Hematopoietic multipotent progenitor cell treated with erythropoietin and hydrocortisone succinate and interleukin-3 and kit ligand, for 15 days (in vitro differentiated cells): ENCODE results near the gene BTBD9.
"Not testable (repeated sequence)": the region's sequence is repeated elsewhere in the genome, so short reads cannot be mapped to it uniquely, and the experiment has no call there.

ENCODE experiments used
- DNase-seq: peaks from one replicate; pipeline ENCODE4 v3.0.0-alpha.2; 2015; ENCODE audit warnings: low spot score

BTBD9 gene

DNA sequence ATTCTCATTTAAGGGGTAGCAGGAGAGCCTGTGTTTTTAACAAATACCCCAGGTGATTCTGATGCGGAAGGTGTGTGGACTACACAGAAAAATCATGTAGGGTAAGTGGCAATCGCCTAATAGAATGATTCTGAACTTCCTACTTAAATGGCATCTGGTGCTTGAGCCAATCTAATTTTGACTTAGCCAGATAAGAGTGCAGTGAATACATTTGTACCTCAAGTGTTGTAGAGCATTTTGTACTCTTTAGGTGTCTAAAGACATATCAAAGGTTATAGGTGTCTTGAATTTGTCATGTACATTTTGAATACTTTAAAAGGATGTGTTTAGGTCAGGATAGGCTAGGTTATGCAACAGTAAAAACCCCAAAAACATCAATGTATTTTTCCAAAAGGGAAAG is 10.0 kb upstream of the BTBD9 start:
- no peak for DNase-seq

DNA sequence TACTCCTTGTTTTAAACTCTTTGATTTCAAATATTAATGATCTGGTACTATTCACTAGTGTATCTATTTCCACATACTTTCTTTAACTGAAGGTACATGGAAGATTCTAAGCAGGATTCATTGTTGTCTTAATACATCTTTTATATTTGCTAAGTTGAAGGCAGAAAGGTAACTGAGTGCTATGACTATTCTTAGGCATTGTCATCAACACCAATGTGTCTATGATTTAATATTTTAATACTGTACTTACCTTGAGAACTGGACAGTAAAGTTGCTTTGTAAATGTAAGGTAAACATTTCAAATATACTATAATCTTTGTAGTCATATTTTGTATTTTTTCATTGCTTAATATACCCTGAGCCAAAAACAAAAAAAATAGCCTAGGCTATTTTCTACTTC is 8.9 kb upstream of the BTBD9 start:
- DNase-seq = no peak

DNA sequence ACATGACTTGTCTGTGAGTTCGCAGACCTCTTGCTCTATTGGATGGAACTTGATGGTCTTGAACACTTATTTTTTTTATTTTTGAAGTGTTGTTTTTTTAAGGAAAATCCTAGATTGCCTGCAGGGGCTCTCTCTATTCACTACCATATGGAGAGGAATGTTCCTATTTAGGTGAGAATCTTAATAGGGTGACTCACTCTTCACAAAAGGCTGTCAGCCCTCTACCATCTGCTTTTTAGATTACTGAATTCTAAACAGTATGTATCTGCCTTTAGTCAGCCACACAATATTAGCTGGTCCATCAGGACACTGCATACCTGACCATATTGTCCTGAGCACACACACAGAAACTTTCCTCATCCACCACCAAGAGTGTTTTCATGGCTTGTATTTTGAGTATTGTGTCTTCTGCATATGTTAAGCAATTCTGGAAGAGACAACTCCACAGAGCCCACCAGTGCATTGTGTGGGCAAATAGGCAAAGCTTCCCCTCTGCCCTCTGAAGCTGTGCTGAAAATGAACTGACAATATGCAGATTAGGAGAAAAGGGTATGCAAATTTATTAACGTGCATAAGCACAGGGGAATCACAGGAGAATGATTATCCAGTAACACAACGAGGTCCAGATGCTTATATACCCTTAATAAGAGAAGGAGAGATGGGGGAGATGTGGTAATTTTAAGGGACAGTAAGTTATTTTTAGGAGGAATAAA is 6.6 kb upstream of the BTBD9 start:
- no peak for DNase-seq

DNA sequence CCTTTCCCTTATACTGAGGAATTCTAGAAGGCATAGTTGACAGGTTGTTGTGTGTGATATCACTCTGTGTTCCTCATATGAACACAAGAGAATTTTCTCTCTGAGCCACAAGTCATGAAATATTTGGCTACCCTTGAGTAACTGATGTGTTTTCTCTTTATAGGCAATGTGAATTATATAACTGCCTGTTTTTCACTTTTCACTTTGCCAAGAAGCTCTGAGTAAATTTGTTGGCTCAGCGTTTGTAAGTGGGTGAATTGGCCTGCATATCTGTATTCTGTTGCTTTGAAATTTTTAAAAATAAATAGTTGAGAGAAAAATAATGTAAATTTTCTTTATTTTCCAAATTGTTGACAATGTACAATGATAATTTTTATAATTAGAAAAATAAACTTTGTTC is 5.2 kb upstream of the BTBD9 start:
- DNase-seq = no peak

DNA sequence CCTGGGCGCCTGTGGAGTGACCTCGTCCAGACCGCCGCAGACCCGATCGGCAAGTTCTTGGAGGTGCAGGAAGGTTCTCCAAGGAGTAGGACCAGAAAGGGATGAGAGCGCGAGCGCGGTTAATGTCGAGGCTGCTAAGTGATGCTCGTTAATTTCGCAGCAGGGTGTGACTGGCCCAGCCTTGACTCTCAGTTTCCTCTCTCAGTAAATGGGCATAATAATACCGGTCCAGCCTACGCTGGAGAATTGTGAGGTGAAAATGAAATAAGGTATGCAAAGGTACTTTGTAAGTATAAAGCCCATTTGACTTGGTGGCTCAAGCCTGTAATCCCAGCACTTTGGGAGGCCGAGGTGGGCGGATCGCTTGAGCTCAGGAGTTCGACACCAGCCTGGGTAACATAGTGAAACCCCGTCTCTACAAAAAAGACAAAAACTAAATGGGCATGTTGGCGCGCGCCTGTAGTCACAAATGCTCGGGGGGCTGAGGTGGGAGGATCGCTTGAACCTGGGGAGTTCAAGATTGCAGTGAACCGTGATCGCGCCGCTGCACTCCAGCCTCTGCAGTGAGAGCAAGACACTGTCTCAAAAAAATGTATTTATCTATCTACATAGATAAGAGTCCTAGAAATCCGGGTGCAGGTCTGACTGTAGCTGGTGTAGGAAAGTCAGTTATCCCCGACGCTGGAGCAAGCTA is 634 bp upstream of the BTBD9 start:
- DNase-seq = no peak

DNA sequence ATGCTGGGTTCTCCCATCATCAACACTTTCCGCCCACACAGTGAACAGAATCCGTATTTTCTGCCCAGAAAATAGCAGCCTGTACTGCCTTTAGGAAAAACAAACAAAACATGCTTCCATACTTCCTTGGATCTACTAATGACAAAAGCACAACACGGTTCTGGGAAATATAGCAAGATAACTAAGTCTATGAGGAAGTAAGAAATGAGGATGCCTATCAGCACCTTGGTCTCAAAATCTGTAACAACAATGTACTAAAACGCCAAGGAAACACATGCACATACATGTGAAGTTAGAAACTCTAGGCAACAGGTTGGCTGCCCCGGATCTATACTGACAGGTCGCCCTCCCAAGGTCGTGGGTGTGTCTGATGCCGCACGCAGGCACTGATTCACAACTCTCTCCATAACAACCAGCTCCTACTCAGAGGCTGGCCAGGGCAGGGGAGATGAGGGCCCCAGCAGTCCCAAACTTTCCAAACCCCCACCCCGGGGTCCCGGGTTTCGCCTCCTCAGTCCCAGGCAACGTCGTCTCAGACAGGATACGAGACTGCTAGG is 710 bp downstream of the BTBD9 start:
- DNase-seq = no peak

DNA sequence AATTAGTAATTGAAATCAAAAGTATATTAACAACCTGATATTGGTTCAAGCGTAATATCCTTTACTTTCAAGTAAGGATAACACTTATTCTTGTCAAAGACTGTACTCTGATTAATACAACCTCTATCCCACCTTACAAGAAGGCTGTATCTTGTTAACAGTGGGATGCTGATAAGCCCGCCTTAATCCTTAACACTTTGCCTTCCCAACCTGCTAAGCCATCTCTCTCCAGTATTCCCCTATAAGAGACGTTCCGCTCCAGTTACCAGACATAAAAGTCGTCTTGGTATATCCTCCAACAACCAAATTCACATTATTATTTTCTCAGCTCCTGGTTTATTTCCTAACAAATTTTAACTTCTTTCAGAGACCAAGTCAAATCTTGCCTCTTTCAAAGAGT is 2.0 kb downstream of the BTBD9 start:
- no peak for DNase-seq

DNA sequence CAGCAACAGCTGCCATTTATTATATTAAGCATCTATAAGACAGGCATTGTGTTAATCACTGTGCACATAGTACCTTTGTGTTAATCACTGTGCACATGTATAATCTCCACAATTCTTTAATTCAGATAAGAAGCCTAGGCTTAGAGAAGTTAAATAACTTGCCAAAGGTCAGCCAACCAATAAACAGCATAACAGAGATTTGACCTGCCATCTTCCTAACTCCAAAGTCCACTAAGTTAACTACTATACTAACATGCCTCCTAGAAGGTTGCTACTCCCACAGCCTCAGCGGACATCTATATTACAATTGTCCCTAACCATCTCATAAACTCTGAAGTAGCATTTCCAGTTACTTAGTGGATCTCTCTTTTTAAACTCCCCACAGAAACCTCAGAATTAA is 3.7 kb downstream of the BTBD9 start:
- no peak for DNase-seq

DNA sequence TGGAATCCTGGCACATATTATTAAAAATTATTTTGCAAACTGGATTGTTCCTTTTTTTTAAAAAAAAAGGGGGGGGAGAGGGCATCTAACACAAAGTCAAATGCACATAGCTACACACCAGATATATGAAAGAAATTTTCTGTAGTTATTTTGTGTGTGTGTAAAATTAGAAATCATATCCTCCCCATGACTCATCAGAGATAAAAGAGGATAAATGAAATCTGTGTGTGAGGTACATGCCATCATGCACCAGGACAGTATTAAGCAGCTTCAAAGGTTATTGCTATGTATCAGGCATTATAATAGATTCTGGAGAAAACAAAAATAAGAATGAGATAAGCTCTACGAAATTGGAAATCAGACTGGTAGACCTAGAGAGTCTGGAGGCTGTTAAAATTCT is 5.2 kb downstream of the BTBD9 start:
- DNase-seq = no peak

DNA sequence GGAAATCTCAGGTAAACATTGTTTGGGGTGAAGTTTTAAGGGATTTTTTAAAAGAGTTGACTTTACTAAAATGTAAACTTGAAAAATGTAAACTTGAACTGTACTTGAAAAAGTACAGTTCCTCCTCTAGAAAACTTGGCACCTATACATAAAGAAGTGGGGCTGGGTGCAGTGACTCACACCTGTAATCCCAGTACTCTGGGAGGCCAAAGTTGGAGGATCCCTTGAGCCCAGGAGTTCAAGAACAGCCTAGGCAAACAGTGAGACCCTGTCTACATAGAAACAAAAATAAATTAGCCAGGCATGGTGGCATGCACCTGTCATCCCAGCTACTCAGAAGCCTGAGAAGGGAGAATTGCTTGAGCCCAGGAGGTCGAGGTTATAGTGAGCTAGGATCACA is 7.2 kb downstream of the BTBD9 start:
- DNase-seq = no peak

DNA sequence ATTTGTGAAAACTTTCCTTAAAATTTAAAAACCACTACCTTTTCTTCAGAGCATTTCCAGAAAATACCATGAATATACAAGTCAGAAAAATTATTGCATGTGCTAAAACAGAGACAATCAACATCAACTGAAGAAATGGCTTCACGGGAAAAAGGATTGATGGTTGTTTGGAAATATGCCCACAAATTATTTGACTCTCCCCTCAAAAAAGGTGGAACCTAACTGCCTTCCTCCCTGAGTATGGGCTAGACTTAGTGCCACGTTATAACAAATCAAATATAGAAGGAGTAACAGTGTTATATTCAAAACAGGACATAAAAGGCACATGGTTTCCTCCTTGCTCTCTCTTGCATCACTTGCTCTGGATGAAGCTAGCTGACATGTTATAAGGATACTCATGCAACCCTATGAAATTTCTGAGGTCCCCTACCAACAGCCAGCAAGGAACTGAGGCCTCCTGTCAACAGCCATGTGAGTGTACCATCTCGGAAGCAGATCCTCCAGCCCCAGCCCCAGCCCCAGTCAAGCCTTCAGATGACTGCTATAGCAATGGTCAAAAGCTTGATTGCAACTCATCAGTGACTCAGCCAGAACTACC is 8.4 kb downstream of the BTBD9 start:
- DNase-seq = no peak

DNA sequence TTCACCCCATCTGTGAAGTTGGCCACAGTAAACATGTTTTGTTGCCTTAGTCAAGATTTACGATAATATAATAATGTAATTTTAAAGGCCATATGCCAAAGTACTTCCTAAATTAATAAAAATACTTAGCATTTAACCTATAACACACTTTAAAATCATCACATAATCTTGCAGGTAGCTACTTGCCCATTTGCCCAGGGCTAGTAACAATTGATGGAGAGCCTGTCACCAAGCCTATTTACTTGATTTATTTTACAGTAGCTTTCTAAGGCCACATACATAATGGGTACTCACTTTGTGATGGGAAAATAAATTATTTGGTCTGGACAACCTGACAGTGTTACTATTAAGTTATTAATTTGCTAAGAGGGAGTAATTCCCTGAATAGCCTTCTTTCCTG is 14.5 kb downstream of the BTBD9 start:
- no peak for DNase-seq

DNA sequence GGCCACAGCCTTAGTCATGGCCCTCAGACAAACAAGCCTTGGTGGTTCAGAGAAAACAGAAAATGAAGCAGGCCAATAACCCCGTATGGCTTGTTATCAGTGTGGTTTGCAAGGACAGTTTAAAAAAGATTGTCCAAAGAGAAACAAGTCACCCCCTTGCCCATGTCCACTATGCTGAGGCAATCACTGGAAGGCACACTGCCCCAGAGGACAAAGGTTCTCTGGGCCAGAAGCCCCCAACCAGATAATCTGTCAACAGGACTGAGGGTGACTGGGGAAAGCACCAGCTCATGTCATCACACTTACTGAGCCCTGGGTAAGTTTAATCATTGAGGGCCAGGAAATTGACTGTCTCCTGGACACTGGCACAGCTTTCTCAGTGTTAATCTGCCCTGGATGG is 20.4 kb downstream of the BTBD9 start:
- not testable (repeated sequence) for DNase-seq

DNA sequence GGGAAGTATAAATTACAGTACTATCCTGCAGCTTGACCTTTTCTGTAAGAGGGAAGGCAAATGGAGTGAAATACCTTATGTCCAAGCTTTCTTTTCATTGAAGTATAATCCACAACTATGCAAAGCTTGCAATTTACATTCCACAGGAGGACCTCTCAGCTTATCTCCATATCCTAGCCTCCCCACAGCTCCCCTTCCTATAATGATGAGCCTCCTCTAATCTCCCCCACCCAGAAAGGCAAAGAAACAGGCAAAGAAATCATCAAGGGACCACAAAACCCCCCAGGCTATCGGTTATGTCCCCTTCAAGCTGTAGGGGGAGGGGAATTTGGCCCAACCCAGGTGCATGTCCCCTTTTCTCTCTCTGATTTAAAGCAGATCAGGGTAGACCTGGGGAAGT is 21.4 kb downstream of the BTBD9 start:
- not testable (repeated sequence) for DNase-seq

DNA sequence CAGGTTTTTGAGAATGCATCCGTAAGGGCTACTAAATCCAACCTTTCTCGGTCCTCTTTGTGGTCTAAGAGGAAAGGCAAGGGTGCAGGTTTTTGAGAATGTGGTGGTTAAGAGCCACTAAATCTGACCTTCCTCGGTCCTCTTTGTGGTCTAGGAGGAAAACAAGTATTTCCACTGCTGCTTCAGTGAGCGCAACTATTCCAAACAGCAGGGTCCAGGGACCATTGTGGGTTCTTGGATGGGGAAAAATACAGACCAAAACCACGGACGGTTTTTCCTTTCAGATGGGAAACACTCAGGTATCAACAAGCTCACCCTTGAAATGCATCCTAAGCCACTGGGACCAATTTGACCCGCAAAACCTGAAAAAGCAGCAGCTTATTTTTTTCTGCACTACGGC is 21.9 kb downstream of the BTBD9 start:
- no peak for DNase-seq

DNA sequence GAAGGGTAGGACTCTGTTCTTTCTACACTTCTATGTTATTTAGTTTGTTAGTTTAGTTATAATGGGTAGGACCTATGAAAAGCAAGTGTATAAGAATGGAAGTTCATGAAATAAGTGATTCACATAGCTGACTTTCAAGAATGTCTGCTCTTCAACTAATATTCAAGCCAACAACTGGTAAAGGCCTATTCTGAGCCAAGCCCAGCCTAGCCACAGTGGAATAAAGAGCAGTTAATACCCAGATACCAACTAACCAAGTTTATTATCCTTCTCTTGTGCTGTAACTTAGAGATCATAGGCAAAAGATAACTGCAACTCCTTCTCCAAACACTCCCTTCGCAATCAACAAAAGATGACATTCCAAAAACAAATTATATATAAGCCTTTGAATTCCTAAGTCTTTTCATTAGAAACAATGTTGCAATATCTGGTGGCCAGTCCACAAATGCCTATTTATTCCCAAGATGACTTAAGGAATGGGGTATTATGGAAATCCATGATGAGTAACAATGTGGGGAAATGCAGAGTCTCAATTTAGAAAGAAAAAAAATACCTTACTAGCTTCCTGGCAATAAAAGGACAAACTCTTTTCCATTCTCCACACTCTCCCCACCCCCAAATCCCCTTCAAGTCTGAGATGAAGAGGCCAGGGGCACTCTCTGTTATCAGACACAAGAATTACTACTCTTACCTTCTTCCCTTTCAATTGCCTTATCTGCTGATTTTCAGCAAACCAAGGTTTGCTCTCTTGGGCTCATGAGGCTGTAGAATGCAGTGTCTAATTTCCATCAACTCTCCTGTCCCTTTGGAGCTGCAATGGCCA is 27.4 kb downstream of the BTBD9 start:
- no peak for DNase-seq

DNA sequence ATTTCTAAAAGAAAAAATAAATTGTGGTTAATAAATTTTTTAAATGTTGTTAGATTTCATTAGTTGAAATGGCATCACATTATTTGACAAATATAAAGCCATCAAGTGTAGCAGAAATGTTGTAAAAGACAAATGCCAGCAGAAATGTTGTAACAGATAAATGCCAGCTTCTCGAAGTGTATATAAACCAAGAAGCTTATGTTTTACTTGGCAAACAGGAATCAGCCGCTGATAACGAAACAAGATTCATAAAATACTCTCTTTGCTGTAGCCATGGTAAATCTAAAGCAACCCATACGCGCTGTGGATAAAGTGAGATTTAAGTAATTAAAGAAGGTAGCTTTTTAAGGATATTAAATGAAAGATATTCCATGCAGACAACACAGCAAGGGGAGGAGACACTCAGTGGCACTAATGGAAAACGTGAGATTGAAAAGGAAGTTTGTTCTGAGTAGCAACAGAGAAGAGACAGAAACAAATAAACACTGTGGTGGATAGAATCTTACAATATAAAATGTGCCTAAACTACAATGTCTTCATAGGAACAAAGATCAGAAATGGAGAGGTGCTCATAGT is 29.6 kb downstream of the BTBD9 start:
- no peak for DNase-seq

DNA sequence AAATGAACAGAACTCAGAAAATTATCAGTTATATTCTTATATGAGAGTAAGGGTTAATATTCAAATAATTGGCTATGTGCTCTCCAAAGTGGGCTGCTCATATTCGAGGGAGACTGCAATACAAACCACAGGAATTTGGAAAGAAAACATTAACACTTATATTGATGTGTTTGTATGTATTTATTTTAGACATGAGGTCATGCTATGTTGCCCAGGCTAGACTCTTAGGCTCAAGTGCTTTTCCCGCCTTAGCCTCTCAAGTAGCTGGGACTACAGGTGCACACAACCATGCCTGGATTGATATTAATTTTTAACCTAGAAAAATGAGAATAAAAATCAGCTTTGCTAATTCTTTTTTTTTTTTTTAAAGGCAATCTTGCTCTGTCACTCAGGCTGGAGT is 35.0 kb downstream of the BTBD9 start:
- DNase-seq = no peak

DNA sequence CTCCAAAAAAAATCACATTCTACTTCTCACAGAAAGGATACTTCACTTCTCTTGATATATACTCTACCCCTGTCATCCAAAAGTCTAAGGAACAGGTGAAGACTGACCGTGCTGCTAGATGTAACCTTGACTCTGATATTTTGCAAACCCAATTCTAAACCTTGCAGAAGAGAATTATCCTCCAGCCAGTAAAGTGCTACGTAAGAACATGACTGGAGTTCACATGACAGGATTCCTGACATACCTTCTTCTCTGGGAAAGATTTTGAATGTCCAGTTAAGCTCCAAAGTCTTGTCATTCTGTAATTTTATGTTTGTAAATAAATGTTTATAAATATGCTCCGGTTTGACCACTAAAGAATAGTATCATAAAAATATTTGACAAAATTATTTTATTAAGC is 35.8 kb downstream of the BTBD9 start:
- DNase-seq = no peak

DNA sequence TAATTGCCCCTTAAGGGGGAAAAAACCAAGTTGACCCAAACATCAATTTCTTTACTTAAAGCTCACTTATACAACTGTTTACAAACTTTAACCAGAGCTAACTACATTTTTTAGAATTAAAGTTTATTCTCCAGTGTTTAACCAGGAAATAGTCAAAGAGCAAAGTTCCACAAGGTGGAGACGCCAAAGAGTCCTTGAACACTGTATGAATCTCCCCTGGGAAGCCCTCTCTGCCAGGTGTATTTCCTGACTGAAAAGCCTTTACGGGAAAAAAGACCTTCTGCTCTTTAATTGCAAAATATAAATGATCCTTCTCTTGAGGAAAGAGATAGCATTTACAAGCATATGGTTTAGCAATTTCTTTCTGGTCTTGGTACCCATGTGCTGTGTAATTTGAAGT is 36.2 kb downstream of the BTBD9 start:
- no peak for DNase-seq

DNA sequence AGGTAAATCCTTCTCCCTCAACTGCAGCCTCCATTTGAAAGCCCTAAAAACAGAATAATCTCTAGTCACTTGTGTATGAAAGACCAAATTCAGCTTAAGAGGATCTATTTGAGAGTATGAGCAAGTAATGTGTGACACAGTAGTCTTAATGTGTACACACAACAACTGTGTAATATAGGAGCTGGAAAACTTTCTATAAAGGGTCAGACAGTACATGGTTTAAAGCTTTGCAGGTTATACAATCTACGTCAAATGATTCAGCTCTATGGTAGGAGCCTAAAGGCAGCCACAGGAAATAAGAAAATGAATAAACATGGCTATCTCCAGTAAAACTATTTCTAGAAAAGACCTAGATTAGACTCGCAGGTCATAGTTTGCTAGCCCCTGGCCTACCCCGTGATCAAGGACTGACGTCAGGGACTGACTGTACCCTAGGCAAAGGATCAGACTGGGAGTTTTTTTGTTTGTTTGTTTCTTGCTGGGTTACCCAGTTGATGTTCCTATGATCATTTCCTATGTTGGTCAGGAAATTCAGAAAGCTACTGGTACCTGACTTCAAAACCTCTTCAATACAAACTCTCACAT is 39.7 kb downstream of the BTBD9 start:
- no peak for DNase-seq

DNA sequence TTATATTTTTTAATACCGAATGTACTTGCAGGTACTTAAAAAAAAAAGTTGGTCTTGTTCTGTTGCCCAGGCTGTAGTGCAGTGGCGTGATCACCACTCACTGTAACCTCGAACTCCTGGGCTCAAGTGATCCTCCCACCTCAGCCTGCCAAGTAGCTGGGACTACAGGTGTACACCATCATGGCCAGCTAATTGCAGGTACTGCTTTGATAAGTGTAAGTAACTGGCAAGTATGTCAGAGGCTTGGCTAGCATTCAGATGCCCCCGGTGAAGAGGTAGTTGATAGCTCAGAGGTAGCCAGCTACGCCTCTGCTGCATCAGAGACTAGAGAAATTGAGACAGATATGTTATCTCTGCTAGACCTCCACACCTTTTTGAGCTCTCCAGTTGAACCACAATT is 40.5 kb downstream of the BTBD9 start:
- no peak for DNase-seq
